ENCODE results near the gene PNO1.
"Not testable (repeated sequence)": the region's sequence is repeated elsewhere in the genome, so short reads cannot be mapped to it uniquely, and the experiment has no call there.

The PNO1 gene

GRCh38 chr2:68157002-68157401 is 686 bp upstream of the PNO1 start:
- no peak for DNase-seq (ENCODE audit: low read depth in 2 of 2)

DNA sequence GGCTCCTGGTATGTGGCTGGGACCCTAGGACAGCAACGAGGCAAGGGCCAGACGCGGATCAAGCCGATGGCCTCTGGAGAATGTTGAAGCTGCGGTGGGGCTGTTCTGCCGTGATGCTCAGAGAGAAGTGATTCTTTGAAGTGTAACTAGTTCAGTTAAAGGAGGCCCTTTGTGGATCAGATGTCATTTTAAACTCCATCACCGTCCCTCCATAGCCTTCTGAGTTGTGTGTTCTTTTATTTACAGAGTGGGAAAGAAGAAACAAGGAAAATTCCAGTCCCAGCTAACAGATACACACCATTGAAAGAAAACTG is 403 bp downstream of the PNO1 start:
- no peak for DNase-seq (ENCODE audit: low read depth in 2 of 2)

GRCh38 chr2:68163641-68164040 is 6.0 kb downstream of the PNO1 start:
- DNase-seq (ENCODE audit: low read depth in 2 of 2): no peak

DNA sequence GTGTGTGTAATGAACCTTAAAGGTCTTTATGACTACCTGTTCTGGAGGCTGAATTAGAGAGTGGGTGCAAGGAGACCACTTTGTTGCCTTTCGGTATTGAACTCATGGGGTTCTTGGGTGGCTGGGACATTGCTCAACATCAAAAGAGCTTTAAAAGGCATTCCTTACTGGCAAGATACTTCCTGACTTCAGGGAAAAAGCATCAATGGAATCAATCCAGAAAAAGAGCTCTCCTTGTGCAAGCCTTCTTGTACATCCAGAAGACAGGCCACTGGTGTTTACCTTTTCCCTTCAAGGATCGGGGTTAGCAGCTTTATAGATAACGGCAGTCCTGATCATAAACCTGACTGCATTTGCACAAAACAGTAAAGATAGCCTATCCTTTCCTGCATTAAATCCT is 9.5 kb downstream of the PNO1 start:
- no peak for DNase-seq (ENCODE audit: low read depth in 2 of 2)

DNA sequence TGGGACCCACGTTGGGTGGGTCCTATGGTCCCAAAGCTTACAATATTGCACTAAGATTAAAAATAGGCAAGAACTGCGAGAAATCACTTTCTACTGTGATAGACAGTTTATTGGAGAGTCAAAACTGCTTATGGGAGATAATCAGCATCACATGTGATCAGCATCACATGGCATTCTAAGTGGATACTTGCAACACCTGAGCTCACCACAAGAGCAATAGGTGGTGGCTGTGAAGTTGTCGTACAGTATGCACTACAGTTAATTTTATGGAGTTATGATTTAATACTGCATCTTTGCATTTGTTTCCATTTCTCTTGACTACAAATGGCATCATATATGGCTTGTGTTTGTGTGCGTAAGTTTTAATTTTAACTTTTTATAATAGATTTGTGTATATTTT is 11.6 kb downstream of the PNO1 start:
- no peak for DNase-seq (ENCODE audit: low read depth in 2 of 2)

GRCh38 chr2:68171146-68171545 is 13.5 kb downstream of the PNO1 start:
- DNase-seq (ENCODE audit: low read depth in 2 of 2): no peak

GRCh38 chr2:68171684-68172083 is 14.0 kb downstream of the PNO1 start:
- DNase-seq (ENCODE audit: low read depth in 2 of 2): no peak

- DNase-seq (ENCODE audit: low read depth in 2 of 2): no peak
Observed at GRCh38 chr2:68172521-68172920, 14.8 kb downstream of the PNO1 start.

- no peak for DNase-seq (ENCODE audit: low read depth in 2 of 2)
Observed at GRCh38 chr2:68172990-68173700, 15.5 kb downstream of the PNO1 start.

- not testable (repeated sequence) for DNase-seq (ENCODE audit: low read depth in 2 of 2)
Observed at GRCh38 chr2:68175210-68175609, 17.5 kb downstream of the PNO1 start.

DNA sequence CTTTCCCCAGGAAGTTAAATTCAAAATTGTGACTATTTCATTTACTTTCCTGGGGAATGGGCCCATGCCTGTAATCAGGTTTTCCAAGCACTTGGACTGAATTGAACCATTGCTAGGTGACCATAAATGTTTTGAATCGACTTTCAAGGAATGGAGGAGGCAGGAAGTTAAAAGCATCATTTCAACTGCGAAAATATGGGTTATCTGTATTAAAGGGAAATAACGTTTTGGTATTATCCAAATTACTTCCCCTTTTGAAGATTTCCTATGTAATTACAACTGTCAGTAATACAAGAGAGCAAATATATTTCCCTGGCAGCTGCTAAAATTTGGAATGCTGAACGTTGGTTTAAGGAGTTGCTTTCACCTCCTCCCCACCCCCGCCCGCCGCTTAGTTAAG is 19.0 kb downstream of the PNO1 start:
- DNase-seq (ENCODE audit: low read depth in 2 of 2): no peak

DNA sequence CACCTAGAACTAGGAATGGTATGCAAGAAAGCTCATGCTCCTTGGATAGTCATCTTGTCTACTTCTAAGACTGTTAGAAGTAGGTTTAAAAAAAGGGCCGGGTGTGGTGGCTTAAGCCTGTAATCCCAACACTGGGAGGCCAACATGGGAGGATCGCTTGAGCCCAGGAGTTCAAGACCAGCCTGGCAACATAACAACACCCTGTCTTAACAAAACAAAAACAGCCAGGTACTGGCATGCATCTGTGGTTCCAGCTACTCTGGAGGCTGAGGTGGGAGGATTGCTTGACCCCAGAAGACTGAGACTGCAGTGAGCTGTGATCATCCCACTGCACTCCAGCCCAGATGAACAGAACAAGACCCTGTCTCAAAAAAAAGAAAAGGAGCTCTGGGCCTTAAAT is 19.9 kb downstream of the PNO1 start:
- no peak for DNase-seq (ENCODE audit: low read depth in 2 of 2)

- DNase-seq (ENCODE audit: low read depth in 2 of 2): no peak
Observed at GRCh38 chr2:68178432-68178831, 20.7 kb downstream of the PNO1 start.

DNA sequence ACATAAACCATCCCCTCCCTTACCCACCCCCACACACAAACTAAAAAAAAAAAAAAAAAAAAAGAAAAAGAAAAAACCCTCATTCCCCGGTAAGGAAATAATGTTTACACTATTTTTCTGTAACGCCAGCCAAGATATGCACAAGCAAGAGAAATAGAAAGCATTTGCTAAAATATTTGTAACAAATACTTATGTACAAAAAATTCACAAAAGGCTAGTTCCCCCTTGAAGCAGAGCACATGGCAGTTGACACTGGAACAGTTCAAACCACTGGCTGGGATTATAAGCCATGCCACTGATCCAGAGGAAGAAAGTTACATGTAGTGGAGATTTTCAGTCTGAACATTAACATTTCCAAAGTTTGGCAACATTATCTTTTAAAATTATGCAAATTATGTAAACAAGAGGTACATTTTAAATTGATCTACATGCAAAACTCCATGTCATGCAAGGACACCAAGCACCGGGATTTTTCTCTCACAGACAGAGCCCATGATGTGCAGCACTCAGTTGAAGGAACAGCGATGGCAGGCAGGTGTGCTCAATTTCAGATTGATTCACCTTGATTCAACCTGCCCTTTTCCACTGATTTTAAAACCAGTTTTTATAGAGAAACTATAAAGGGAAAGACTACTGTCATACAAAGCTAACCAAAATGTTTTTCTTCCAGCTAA is 21.4 kb downstream of the PNO1 start:
- DNase-seq (ENCODE audit: low read depth in 2 of 2): no peak

DNA sequence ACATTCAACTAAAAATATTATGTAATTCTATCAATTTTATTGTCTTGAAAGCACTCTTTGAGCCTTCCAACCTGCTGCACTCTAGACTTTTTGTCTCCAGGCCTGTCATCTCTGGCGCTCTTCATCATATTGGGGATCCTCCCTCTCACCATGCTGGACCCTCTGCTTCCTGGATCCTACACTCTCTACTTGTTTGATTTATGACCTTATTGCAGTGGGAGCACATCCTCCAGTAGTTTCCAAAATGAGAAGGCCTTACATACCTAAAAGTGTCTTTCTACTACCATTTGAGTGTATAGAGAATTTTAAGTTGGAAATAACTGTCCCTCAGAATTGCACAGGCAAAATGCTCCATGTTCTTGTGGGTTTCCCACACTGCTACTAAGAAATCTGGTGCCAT is 25.2 kb downstream of the PNO1 start:
- DNase-seq (ENCODE audit: low read depth in 2 of 2): no peak

DNA sequence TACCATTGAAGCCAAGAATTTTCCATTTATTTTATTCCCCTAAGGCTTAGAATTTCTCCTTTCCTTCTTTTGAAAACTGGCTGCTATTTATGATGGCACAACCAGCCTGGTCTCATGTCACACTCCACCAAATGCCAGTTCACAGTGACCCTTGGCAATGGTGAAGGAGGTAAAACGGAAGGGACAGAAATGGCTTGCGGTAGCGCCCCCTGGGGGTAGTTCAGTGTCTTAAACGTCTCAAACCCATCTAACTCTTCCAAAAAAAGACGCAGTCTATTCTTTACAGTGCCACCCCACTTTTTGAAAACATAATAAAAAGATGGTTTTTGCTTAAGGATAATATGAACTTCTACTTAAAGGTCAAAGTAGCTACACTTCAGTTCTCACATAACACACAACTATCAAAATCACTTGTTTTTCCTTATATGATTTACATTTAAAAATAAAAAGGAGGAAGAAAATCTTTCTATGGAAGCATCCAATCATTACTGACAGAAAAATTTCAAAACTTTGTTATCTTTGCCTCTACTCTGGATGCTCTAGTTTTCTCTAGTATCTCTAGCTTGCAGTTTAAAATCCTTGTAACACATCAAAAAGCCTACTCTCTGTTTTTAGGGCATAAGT is 28.0 kb downstream of the PNO1 start:
- DNase-seq (ENCODE audit: low read depth in 2 of 2): peak; percentile 26 to 36

- DNase-seq (ENCODE audit: low read depth in 2 of 2): no peak
Observed at GRCh38 chr2:68187329-68187728, 29.6 kb downstream of the PNO1 start.

GRCh38 chr2:68188831-68189230 is 31.1 kb downstream of the PNO1 start:
- DNase-seq (ENCODE audit: low read depth in 2 of 2): no peak

DNA sequence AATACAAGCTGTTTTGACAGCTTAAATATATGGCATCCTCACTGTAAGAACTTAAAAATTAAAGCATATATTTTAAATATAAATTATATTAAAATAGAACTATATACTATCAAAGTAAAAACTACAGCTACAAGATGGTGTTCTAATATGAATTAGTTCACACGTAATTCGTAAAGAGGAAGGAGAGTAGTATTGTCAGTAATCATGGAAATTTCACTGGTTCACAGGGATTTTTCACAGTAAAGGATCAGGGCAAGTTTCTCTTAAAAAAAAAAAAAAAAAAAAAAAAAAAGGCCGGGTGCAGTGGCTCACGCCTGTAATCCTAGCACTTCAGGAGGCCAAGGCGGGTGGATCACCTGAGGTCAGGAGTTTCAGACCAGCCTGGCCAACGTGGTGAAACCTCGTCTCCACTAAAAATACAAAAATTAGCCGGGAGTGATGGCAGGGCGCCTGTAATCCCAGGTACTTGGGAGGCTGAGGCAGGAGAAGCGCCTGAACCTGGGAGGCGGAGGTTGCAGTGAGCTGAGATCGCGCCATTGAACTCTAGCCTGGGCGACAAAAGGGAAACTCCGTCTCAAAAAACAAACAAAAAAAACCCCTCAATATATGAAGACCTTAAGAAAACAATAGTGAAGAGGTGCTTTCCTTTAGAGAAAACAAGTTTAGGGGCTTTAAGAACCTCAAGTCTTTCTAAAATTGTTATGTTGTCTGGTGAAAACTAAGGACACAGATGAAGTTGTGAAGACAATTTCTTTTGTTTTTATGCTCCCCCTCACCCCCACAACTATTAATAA is 32.5 kb downstream of the PNO1 start:
- DNase-seq (ENCODE audit: low read depth in 2 of 2): no peak

- DNase-seq (ENCODE audit: low read depth in 2 of 2): no peak
Observed at GRCh38 chr2:68190991-68191731, 33.5 kb downstream of the PNO1 start.

DNA sequence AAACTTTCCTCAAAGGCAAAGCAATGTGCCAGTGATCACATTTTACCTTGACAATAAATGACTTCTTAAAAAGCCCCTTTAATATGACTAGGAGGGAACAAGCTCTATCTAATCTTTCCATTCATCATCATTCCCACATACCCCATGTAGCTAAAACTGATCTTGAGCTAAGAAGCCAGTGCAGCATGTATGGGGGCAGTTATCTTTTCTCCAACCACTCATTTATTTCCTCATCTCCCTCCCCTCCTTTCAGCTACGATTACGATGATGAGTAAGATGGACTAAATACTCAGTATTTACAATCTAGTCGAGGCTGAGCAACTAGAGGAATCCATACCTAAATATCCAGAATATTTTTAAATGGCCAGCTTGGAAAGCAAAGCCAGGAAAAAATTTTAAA is 35.5 kb downstream of the PNO1 start:
- DNase-seq (ENCODE audit: low read depth in 2 of 2): no peak

Data from stimulated activated CD8-positive, alpha-beta memory T cell treated with anti-CD3 and anti-CD28 coated beads, Interleukin-7, amount 100 ng/mL, for 4 hours (primary cell).